GM10248 (cell line): ENCODE data around the gene AP3D1.
A peak's percentile ranks its signal among the peaks of the same experiment; 100 is the strongest.

Experiments used
- CTCF ChIA-PET: fragments of 300-600 bp; sonication (Branson Sonifier 250); formaldehyde crosslinking; extraction: SDS; loops from one replicate; lab custom pipeline; 2021; ENCODE audit warnings: antibody characterized with exemption; lab: Yijun Ruan, JAX
- POLR2A ChIA-PET: fragments of 350-650 bp; sonication (Branson Sonifier 250); formaldehyde crosslinking; extraction: SDS; loops from one replicate; lab custom pipeline; 2020; ENCODE audit warnings: antibody characterized with exemption; lab: Yijun Ruan, JAX
- DNase-seq: peaks from one replicate; pipeline ENCODE4 v3.0.0; 2012; ENCODE audit errors: extremely low spot score
- CTCF ChIP-seq: IDR thresholded peaks from 2 replicates; pipeline ENCODE4 v1.5.1; 2012; ENCODE audit warnings: mild to moderate bottlenecking, low read depth; ENCODE audit errors: extremely low read depth, missing control alignments, control extremely low read depth

Gene AP3D1

DNA sequence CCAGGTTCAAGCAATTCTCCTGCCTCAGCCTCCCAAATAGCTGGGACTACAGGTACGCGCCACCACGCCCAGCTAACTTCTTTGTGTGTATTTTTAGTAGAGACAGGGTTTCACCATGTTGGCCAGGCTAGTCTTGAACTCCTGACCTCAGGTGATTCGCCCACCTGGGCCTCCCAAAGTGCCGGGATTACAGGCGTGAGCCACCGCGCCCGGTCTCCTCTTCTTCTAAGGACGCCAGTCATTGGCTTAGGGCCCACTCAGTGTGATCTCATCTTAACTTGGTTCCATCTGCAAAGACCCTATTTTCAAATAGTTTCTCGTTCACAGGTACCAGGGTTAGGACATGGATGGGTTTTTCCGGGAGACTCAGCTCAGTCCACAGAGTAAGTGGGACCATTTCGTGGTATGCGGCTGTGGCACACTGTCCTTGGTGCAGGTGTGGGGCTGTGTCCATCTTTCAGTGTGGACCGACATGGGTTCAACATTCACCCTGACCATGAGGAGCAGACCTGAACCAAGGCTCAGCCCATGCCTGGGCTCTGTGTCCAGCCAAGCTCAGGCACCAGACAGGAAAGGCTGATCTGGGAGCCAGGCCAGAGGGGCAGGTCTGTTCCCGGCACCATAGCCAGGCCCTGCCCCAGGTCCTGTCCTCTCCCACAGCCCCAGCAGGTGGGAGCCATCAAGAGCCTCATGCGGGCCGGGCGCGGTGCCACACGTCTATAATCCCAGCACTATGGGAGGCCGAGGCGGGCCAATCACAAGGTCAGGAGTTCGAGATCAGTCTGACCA, 97.6 kb downstream of the AP3D1 start:
- ChIA-PET POLR2A (no interaction called here), CTCF (interaction anchor here (2.1 to 2.4 kb wide), 2 partner anchors 11 to 41 kb away, joined by 5 to 12 read pairs; no protein-coding TSS in a partner anchor)
- no peak for DNase-seq
- no peak for TF ChIP-seq CTCF

GRCh38 chr19:2051773-2052704, 99.3 kb downstream of the AP3D1 start:
- ChIA-PET CTCF (interaction anchor here (1.0 to 2.4 kb wide), 9 partner anchors 9 to 177 kb away, joined by 3 to 13 read pairs (median 5); no protein-coding TSS in a partner anchor), POLR2A (interaction anchor here (0.5 to 1.8 kb wide), 13 partner anchors 8 to 487 kb away, joined by 3 to 13 read pairs (median 3); no protein-coding TSS in a partner anchor)
- no peak for DNase-seq
- no peak for TF ChIP-seq CTCF

DNA sequence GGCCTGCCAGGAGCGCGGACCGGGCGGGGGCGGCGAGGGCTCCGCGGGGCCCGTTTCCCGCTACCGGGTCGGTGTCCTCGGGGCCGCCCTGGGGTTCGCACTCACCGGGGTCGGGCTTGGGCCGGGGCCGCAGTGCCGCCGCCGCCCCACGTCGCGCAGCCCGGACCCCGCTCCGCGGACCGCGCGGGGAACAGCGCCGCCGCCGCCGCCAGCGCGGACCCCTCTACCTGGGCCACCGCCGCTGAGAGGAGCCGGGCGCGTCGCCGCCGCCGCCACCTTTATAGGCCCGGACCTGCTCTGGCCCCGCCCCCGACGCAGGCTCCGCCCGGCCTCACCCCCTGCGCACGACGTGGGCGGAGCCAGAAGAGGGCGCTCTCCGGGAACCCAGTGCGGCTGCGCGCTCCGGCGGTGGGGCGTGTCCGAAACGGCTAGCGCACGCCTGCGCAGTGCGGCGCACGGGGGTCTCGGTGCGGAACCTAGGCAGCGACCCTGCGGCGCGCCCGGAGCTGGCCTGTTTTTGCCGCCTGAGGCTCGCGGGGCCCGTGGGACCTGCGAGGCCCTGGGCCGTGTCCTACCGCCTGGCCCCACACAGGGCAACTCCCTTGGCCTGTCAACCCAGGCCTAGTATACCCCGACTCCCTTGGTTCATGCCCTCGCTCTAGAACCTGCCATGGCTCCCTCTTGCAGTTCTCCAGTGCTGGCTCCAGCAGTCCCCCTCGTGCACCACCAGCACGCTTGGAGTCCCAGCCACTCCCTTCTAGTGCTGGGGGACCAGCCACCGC, 100.2 kb downstream of the AP3D1 start, which contains the start of gene MKNK2:
Gene MKNK2, minus strand, starts transcription at position 254 of the 782 bp plus-strand sequence. CDS start 393 bp downstream, outside the sequence.
- POLR2A ChIA-PET = interaction anchor here (0.5 to 1.8 kb wide), 11 partner anchors 9 to 487 kb away, joined by 3 to 13 read pairs (median 3); no protein-coding TSS in a partner anchor
- peak; percentile 97 for DNase-seq
- TF ChIP-seq CTCF = peak; percentile 71
- CTCF ChIA-PET = interaction anchor here (1.0 to 2.4 kb wide), 7 partner anchors 8 to 176 kb away, joined by 3 to 13 read pairs (median 5); no protein-coding TSS in a partner anchor
